Cortex of kidney (tissue), 1 donor: Measurements from ENCODE around the gene ARFRP1.

Experiments used
- DNase-seq: peaks from one replicate; lab custom pipeline; 2025; lab: John Stamatoyannopoulos, UW

ARFRP1 gene

DNA sequence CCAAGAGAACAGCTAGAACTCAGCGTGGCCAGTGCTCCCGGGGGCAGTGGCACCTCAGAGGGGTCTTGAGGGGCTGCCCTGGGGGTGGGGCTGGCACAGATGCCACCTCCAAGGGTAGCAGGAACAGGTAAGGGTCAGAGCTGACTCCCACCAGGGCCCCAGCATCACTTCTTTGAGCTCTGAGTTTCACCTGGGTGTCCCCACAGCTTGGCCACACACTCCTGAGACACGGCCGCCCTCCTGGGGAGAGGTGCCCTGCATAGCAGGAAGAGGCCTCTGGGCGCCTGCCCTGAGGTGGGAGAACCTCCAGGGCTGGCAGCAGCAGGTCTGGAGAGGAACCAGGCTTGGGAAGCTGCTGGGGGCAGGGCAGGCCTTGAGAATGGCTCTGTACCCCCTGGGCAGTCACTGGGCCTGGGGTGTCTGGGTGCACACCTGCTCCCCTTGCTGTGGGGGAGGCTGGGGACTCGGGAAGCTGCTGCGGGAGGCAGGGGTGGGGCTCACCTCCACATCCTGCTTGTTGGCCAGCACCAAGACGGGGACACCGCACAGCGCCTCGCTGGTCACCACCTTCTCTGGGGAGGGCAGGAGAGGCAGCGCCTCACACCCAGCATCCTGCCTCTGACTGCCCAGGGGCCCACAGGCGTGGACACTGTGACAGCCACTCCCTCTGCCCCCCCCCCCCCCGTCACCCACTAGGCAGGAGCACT, 6.3 kb downstream of the ARFRP1 start:
- no peak for DNase-seq

DNA sequence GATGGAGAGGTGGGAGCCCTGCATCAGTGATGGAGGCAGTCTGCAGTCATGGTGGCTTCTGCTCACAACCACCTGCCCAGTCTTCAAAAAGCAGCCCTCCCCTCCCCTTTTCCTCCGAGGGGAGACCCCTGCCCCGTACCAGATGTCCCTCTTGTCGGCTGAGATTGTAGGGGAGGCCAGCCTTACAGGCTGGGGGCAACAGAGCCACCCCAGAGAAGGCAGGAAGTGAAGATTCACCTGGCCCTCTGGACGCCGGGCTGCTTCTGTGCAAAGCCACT, 6.8 kb downstream of the ARFRP1 start:
- DNase-seq: no peak

DNA sequence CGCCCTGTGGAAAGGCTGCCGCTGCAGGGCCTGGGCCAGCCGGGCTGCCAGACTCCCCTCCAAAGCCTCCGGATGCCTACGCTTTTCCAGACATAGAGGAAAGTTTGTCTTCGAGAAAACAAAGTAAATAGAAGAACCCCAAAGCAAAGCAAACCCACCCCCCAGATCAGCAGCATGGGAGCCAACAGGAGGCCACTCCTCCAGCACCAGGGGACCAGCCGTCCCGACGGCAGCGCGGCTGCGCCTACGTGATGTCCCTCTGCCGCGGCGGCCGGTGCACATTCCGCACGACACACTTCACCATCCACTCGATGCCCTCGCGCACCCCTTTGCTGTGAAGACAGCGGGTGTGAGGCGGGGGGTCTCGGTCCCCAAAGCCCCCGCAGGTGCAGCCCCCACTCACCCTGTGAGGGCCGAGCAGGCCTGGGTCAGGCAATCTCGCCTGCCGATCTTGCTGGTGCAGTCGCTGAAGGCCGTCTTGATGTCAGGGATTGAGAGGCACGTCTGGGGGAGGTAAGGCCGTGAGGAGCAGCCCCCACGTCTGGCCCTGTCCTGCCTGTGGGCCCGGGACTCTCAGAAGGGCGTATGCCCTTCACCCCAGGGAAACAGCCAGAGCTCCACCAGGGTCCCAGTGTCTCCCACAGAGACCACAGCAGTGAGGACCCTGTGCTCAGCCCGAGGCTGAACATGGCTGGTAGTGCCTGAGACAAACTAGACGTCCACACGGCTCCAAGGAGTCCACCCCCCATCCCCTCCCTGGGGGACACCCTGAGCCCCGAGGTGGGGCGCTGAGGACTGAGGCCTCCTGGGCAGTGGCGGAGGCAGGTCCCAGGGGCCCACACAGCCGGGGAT, 7.4 kb downstream of the ARFRP1 start:
- DNase-seq: no peak

DNA sequence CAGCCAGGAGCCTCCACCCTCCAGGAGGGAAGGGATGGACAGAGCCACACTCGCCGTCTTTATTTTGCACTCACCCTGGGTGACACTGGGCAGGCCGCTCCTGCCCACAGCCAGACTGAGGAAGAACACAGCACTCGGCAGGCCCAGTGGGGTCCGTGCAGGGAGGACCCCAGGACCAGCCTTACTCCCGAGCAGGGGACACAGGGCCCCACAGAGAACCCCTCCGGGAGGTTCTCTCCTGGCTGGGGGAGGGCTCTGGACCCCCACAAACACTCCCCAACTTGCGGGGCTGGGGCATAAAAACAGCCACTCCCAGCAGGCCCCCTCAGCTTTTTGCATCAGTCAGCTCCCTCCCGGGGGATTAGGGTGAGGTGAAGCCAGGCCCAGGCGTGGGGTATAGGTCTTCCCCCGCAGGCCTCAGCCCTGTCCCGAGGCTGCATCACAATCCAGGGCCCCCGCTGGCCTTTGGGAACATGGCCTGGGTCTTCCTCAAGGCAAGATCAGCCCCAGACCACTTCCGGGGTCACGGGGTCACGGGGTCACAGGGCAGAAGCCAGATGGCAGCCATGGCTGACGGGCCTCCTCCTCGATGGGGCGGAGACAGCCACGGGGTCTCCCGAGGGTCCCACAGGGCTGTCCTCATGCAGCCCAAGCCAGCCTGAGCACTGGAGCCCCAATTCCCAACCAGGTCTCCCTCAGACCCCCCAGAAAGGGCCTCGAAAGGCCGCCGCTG, 8.1 kb downstream of the ARFRP1 start:
- no peak for DNase-seq

DNA sequence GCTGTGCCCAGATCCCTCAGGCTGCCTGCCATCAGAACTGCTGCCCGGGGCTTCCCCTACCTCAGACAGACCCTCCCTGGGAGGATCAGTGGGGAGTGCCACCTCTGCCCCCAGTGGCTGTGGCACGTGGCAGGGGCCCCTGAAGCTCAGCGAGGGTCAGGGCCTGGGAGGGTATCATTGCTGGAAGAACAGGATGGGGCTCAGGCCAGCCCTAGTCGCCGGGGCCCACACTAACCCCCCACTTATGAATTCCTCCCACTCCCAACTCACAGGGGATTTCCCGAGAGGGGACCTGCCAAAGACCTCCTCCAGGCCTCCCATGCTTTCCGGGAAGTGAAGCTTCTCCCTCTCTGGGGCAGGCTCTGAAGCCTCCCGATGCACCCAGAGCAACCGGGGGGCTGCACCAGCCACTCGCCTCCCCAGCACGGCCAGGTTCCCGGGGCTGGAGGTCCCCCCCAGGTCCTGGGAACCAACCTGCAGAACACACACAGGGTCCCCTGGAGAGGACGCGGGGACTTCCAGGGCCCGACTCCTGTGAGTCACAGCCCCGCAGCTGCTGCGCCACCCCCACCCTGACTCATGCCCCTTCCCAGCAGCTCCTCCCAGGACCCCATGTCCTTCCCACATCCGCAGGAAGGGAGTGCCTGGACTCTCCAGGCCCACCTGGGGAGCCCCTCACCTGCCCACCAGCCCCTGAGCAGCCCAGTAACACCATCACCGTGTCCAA, 8.9 kb downstream of the ARFRP1 start:
- DNase-seq: no peak

DNA sequence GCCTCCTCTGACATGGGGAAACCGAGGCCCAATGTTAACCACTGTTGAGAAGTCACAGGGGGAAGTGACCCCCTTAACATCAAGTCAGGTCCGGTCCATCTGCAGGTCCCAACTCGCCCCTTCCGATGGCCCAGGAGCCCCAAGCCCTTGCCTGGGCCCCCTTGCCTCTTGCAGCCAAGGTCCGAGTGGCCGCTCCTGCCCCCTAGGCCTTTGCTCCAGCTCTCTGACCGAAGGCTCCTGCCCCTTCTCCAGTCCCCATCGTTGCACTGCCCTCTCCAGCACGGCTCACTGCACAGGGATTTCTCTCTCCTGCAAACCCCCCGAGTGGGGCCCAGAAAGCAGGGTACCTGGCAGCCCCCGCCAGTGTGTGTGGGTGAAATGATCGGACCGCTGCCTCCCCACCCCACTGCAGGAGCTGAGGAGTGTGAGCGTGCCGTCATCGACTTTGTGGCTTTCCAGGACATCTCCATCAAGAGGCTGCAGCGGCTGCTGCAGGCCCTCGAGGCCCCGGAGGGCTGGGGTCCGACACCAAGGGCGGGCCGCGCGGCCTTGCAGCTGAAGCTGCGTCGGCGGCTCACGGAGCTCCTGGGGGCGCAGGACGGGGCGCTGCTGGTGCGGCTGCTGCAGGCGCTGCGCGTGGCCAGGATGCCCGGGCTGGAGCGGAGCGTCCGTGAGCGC, 9.8 kb downstream of the ARFRP1 start:
- no peak for DNase-seq

DNA sequence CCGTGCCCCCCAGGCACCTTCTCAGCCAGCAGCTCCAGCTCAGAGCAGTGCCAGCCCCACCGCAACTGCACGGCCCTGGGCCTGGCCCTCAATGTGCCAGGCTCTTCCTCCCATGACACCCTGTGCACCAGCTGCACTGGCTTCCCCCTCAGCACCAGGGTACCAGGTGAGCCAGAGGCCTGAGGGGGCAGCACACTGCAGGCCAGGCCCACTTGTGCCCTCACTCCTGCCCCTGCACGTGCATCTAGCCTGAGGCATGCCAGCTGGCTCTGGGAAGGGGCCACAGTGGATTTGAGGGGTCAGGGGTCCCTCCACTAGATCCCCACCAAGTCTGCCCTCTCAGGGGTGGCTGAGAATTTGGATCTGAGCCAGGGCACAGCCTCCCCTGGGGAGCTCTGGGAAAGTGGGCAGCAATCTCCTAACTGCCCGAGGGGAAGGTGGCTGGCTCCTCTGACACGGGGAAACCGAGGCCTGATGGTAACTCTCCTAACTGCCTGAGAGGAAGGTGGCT, 10.4 kb downstream of the ARFRP1 start:
- no peak for DNase-seq

DNA sequence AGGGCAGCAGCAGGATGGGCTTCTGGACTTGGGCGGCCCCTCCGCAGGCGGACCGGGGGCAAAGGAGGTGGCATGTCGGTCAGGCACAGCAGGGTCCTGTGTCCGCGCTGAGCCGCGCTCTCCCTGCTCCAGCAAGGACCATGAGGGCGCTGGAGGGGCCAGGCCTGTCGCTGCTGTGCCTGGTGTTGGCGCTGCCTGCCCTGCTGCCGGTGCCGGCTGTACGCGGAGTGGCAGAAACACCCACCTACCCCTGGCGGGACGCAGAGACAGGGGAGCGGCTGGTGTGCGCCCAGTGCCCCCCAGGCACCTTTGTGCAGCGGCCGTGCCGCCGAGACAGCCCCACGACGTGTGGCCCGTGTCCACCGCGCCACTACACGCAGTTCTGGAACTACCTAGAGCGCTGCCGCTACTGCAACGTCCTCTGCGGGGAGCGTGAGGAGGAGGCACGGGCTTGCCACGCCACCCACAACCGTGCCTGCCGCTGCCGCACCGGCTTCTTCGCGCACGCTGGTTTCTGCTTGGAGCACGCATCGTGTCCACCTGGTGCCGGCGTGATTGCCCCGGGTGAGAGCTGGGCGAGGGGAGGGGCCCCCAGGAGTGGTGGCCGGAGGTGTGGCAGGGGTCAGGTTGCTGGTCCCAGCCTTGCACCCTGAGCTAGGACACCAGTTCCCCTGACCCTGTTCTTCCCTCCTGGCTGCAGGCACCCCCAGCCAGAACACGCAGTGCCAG, 11.0 kb downstream of the ARFRP1 start, which contains the start of gene TNFRSF6B:
Gene TNFRSF6B, plus strand, starts transcription at position 25 of the 729 bp plus-strand sequence. Its CDS starts 116 bp downstream, at position 141.
- no peak for DNase-seq

DNA sequence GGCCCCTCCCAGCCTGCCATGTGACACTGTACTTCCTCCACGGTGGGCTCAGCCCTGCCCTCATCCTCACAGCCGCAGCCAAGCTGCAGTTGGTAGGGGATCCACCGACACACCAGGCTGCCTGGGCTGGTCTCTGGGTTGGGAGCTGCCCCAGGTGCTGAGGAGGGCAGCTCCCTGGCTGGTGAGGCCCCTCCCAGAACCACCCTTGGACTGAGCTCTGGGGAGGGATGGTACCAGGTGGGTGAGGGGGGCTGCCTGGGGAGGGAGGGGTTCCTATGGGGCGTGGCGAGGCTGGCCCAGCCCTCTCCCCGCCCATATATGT, 11.5 kb downstream of the ARFRP1 start:
- no peak for DNase-seq

DNA sequence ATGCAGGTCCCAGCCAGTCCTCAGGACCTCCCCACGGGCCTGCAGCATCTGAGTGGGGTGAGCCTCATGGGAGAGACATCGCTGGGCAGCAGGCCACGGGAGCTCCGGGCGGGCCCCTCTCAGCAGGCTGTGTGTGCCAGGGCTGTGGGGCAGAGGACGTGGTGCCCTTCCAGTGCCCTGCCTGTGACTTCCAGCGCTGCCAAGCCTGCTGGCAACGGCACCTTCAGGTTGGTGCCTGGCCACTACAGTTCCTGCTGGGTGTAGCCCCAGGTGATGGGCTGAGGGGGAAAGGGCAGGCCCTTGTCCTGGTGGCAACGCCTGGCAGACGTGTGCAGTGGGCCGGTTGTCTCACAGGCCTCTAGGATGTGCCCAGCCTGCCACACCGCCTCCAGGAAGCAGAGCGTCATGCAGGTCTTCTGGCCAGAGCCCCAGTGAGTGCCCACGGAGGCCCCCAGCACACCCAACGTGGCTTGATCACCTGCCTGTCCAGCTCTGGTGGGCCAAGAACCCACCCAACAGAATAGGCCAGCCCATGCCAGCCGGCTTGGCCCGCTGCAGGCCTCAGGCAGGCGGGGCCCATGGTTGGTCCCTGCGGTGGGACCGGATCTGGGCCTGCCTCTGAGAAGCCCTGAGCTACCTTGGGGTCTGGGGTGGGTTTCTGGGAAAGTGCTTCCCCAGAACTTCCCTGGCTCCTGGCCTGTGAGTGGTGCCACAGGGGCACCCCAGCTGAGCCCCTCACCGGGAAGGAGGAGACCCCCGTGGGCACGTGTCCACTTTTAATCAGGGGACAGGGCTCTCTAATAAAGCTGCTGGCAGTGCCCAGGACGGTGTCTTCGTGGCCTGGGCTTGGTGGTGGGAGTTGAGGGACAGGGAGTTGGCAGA, 12.1 kb downstream of the ARFRP1 start:
- DNase-seq: no peak

DNA sequence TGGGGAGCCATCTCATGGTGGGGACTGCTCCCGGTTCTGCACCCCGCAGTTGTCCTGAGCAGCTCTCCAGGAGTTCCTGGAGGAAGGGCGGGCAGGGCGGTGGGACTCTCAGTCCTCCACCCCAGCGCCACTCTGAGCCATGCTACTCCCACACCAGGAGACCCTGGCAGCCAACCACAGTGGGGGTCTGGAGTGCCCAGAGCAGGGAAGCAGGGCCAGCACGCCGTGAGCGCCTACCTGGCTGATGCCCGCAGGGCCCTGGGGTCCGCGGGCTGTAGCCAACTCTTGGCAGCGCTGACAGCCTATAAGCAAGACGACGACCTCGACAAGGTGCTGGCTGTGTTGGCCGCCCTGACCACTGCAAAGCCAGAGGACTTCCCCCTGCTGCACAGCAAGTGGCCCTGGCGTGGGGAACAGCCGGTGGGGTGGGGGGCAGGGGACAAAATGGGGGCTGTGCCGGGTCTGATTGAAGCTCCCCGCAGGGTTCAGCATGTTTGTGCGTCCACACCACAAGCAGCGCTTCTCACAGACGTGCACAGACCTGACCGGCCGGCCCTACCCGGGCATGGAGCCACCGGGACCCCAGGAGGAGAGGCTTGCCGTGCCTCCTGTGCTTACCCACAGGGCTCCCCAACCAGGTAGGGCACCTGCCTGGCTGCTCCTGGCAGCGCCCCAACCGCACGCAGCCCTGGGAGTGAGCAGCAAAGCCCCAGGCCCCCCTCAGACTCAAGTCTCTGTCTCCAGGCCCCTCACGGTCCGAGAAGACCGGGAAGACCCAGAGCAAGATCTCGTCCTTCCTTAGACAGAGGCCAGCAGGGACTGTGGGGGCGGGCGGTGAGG, 13.0 kb downstream of the ARFRP1 start:
- no peak for DNase-seq

DNA sequence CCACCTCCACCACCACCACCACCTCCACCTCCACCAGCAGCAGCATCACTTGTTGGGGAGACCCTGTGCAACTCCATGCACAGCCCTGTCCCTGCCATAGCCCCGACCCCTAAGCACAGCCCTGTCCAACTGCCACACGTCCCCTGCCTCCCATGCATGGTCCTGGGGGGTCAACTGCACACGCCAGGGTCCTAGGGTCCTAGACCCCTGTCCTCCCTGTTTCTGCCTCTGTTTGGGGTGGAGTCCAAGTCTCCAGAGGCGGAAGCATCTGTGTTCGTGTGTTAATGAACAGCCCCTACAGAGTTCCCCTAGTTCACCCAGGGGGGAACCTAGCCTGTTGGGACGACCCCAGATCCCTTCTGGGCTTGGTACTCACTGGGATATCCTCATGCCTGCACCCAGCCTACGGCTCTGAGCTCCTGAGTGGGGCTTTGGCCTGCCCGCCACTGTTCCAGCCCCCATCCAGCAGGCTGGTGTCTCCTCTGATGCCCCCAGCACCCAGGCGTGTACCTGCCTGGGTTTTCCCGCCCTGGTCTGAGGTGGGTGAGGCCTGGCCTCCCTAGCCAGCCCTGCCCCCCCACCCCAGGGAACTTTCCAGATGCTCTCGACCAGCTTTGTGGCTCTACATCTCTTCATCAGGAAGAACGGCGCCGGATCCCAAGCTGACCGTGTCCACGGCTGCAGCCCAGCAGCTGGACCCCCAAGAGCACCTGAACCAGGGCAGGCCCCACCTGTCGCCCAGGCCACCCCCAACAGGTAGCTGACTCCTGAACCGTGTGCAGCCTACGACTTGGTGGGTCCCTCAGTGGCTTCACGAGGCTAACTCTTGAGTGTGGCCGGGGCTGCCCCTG, 13.8 kb downstream of the ARFRP1 start:
- no peak for DNase-seq

DNA sequence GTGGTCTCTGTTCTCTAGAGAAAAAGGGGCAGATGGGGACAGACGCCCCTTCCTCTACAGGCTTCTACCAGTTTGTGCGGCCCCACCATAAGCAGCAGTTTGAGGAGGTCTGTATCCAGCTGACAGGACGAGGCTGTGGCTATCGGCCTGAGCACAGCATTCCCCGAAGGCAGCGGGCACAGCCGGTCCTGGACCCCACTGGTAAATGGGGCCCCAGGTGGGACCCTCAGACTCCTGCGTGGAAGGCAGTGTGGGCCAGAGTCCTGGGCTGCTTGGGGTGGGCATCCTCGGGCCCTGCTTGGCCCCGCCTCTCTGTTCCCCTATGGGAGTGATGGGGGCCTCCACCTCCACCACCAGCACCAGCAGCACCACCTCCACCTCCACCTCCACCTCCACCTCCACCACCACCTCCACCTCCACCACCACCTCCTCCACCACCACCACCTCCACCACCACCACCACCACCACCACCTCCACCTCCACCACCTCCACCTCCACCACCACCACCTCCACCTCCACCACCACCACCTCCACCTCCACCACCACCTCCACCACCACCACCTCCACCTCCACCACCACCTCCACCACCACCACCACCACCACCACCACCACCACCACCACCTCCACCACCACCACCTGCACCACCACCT, 14.6 kb downstream of the ARFRP1 start:
- no peak for DNase-seq

DNA sequence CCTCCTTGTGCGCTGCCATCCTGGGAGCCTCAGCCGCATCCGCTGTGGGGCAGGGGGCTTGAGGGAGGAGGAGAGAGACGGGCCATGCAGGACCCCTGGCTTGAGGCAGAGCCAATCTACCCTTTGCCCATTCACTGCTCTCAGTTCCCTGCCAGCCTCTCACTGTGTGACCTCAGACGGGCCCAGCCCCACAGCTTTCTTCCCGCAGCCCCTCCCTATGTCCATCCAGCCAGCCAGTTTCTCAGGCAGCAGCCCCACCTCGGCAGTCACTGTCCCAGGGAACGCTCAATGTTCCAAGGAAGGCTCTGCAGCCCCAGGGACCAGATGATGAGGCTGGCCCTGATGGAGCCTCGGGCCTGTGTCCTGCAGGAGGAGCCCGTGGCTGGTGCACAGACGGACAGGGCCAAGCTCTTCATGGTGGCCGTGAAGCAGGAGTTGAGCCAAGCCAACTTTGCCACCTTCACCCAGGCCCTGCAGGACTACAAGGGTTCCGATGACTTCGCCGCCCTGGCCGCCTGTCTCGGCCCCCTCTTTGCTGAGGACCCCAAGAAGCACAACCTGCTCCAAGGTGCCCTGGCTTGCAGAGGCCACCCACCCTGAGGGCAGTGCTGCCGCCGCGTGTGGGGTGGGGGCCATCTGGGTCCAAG, 15.2 kb downstream of the ARFRP1 start:
- no peak for DNase-seq

DNA sequence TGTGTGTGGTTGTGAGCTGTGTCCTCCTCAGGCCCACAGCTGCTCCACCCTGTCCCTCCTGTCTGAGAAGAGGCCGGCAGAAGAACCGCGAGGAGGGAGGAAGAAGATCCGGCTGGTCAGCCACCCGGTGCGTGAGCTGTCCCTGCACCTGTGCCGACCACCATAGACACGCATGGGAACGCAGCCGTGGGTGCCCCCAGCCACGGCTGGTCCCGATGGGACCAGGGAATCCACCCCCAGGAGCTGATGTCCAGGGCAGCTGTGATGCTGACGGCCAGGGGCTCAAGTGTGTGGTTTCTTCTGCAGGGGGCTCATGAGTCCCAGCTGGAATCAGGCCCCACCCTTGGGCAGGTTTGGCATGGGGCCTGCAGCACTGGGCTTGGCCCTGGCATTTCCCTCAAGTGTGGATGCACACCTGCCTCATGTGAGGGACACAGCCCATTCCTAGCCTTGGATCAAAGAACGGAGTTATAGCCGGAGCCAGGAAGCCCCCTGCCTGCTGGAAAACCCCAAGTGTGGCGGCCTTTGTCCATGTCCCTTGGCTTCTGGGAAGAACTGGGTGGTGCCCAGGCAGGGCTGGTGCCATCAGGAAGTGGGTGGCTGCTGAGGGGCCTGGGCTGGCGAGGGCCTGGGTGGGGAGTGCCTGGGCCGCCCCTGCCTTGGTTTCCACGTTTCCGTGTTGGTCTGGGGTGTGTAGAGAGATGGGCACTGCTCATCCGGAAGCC, 15.9 kb downstream of the ARFRP1 start:
- no peak for DNase-seq
